Coronary artery (tissue), 2 donors: ENCODE results near the gene ENPP5.

Experiments
- DNase-seq: peaks from one replicate; pipeline ENCODE4 v3.0.0-alpha.2; 2017; ENCODE audit warnings: low spot score
- H3K27ac ChIP-seq, 2 donors: fragments of 200-600 bp; sonication (generic); one replicate each; pipeline ENCODE4 v1.5.1; 2016 to 2019
- H3K4me3 ChIP-seq: fragments of 200-600 bp; sonication (generic); 2 replicates; pipeline ENCODE4 v1.5.1; 2016; ENCODE audit warnings: mild to moderate bottlenecking, moderate library complexity
- CTCF ChIP-seq: fragments of 200-600 bp; sonication (generic); IDR thresholded peaks from one replicate; pipeline ENCODE4 v1.5.1; 2019; ENCODE audit warnings: antibody characterized with exemption

ENPP5 gene

GRCh38 chr6:46170357-46171289 lies at the start of gene ENPP5:
Gene ENPP5, minus strand, starts transcription at chr6:46170980. Its CDS starts 2,718 bp downstream, at chr6:46168262.
- no peak for TF ChIP-seq CTCF

GRCh38 chr6:46219661-46220060 lies 48.9 kb upstream of the ENPP5 start:
- no peak for DNase-seq
- Histone ChIP-seq H3K27ac (peak overlapping the region; percentile 93 to 98), H3K4me3 (no peak overlapping the region)
- no peak for TF ChIP-seq CTCF

More at GRCh38 chr6:46170357-46171289, at the start of gene ENPP5:
- peak within 1 kb of the TSS in 1 of 2 donors; percentile 35 for H3K27ac ChIP-seq
- H3K4me3 ChIP-seq = peak within 1 kb of the TSS; percentile 92
- peak; percentile 83 for DNase-seq

GRCh38 chr6:46218457-46218856 lies 47.7 kb upstream of the ENPP5 start:
- Histone ChIP-seq H3K27ac (peak overlapping the region; percentile 93 to 98), H3K4me3 (no peak overlapping the region)
- no peak for DNase-seq
- TF ChIP-seq CTCF = no peak

GRCh38 chr6:46217671-46218131 lies 46.9 kb upstream of the ENPP5 start:
- DNase-seq = peak; percentile 89
- peak overlapping the region; percentile 93 to 98 for H3K27ac ChIP-seq

GRCh38 chr6:46216879-46217278 lies 46.1 kb upstream of the ENPP5 start:
- Histone ChIP-seq H3K4me3 (no peak overlapping the region), H3K27ac (peak overlapping the region; percentile 72 to 98)
- TF ChIP-seq CTCF = no peak
- no peak for DNase-seq

More at GRCh38 chr6:46217671-46218131, 46.9 kb upstream of the ENPP5 start:
- H3K4me3 ChIP-seq = no peak overlapping the region
- TF ChIP-seq CTCF = no peak

- Histone ChIP-seq H3K4me3 (no peak overlapping the region), H3K27ac (no peak overlapping the region)
- no peak for TF ChIP-seq CTCF
- DNase-seq = no peak
Observed at GRCh38 chr6:46215777-46216176, 45.0 kb upstream of the ENPP5 start.
